Gastrocnemius medialis (tissue), 4 donors: ENCODE results near the gene PRELP. TPM values are rescaled to one million over a fixed set of nuclear protein-coding genes. Genes with fewer than 3 reads are reported as not detected.

Experiments
- ATAC-seq, 2 donors: fragments of 150-250 bp; one replicate each; pipeline ENCODE4 v1.9.1; 2016
- DNase-seq, 2 donors: peaks; one replicate each; pipeline ENCODE4 v3.0.0-alpha.2; 2019
- H3K27ac ChIP-seq, 4 donors: fragments of 200-600 bp; sonication (generic); 1 replicate in 1 of 4; 2 replicates in 3 of 4; pipeline ENCODE4 v1.5.1; 2016 to 2018; ENCODE audit warnings: mild to moderate bottlenecking in 2 of 4, moderate library complexity in 1 of 4
- H3K27me3 ChIP-seq, 3 donors: fragments of 200-600 bp; sonication (generic) in 2 of 3; 1 replicate in 1 of 3; 2 replicates in 2 of 3; pipeline versions ENCODE4 v1.5.1 to v1.6.0; 2016 to 2019; ENCODE audit warnings: mild to moderate bottlenecking in 1 of 3, moderate library complexity in 1 of 3
- H3K36me3 ChIP-seq, 2 donors: fragments of 200-600 bp; sonication (generic) in 1 of 2; one replicate each; pipeline ENCODE4 v1.5.1; 2017 to 2018
- H3K4me1 ChIP-seq, 2 donors: fragments of 200-600 bp; sonication (generic) in 1 of 2; one replicate each; pipeline ENCODE4 v1.5.1; 2016 to 2017; ENCODE audit warnings: mild to moderate bottlenecking in 2 of 2
- H3K4me3 ChIP-seq, 4 donors: fragments of 200-600 bp; sonication (generic) in 3 of 4; 1 replicate in 1 of 4; 2 replicates in 3 of 4; pipeline ENCODE4 v1.5.1; 2016 to 2019; ENCODE audit warnings: mild to moderate bottlenecking in 2 of 4
- H3K9me3 ChIP-seq, 3 donors: fragments of 200-600 bp; sonication (generic) in 2 of 3; 1 replicate in 1 of 3; 2 replicates in 2 of 3; pipeline ENCODE4 v1.5.1; 2016 to 2019
- POLR2A ChIP-seq, 2 donors: fragments of 450-650 bp; IDR thresholded peaks; one replicate each; pipeline ENCODE4 v1.6.1; 2017; ENCODE audit warnings: antibody characterized with exemption in 2 of 2, mild to moderate bottlenecking in 2 of 2, moderate library complexity in 2 of 2
- in situ Hi-C, 4 donors: fragments of 200-750 bp; cut with MboI; loops; one replicate each; pipeline versions ENCODE4 v1.15.0 to v1.8.0; 2017; ENCODE audit warnings: low sequenced_read_pairs in 4 of 4
- intact Hi-C: fragments of 100-400 bp; cut with DNase I; formaldehyde crosslinking; loops from one replicate; pipeline ENCODE4 v1.15.1; 2023; ENCODE audit warnings: low total_unique reads
- total RNA-seq, 4 donors: library from RNA; depleted of rRNA; stranded (reverse); fragments of >200 nt; gene quantifications; one replicate each; pipeline versions ENCODE4 v1.1.0 to v1.2.3, GENCODE V29; 2016
- TF ChIP-seq, protein P1 (sequence below), 5 experiments: fragments of 450-650 bp in 3 of 5; fragments of 200-600 bp in 2 of 5; sonication (generic) in 2 of 5; IDR thresholded peaks in 4 of 5; conservative IDR thresholded peaks in 1 of 5; 1 replicate in 4 of 5; 2 replicates in 1 of 5; pipeline ENCODE4 v1.5.1; 2016 to 2019; ENCODE audit warnings: antibody characterized with exemption in 5 of 5, mild to moderate bottlenecking in 3 of 5, moderate library complexity in 3 of 5

Gene PRELP
- total RNA-seq, result 10 to 100 TPM; 12.2 to 32.6 (median 16.9) TPM

DNA sequence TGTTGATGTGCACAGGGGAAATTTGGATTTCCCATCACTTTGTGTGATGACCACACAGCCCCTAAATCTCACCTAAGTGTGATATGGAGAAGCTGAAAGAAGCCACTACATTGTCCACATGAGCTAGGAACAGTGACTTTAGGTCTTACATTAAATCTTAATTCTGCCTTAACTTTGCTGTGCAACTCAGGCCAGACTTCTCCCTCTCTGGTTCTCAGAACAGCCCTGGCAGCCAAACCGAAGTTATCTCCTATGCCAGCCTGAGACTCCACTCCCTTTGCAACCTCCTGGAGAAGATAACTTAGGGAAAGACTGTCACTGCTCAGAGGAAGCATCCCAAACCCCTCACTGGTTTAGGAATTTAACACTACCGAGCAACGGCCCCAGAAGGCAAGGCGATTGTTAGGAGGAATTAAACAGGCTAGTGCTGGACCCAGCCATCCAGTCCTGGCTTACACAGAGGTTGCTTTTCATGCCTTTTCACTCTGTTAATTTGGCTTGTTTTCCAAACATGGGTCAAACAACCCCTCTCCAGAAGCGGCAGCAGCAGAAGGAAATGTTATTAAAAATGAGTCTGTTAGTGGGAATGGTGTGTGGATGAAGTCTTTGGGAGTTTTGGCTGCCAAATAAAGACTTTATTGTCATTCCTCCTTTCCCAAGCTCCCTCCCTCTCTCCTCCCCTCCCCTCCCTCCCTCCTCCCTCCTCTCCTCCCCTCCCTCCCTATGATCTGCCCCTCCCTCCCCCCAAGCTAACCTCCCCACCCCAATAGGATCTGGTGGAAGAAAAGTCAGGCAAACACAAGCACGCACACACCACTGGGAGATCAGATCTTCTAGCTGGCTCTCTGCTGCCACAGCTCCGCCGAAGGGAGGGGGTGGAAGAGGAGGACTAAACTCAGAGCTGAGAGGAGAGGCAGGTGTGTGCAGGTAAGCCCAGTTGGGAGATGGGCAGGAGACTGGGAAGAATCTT, at the start of gene PRELP:
Gene PRELP (plus strand): TSS at position 795 of the 970 bp plus-strand sequence. CDS start 7,379 bp downstream, outside the sequence.
- Histone ChIP-seq H3K27ac (peak within 1 kb of the TSS; percentile 67 to 77 (median 73)), H3K27me3 (no peaks in the 10 kb centered on the region), H3K9me3 (no peaks in the 10 kb centered on the region), H3K36me3 (no peaks in the 10 kb centered on the region), H3K4me3 (peak within 1 kb of the TSS; percentile 35 to 51 (median 42)), H3K4me1 (no peaks in the 10 kb centered on the region)
- DNase-seq (peak; percentile 56 to 67), ATAC-seq (peak; percentile 60 to 64)
- peak in 1 of 2 donors; percentile 50 for TF ChIP-seq POLR2A (IDR thresholded peaks at IDR 0.05)
- TF ChIP-seq, protein P1, sequence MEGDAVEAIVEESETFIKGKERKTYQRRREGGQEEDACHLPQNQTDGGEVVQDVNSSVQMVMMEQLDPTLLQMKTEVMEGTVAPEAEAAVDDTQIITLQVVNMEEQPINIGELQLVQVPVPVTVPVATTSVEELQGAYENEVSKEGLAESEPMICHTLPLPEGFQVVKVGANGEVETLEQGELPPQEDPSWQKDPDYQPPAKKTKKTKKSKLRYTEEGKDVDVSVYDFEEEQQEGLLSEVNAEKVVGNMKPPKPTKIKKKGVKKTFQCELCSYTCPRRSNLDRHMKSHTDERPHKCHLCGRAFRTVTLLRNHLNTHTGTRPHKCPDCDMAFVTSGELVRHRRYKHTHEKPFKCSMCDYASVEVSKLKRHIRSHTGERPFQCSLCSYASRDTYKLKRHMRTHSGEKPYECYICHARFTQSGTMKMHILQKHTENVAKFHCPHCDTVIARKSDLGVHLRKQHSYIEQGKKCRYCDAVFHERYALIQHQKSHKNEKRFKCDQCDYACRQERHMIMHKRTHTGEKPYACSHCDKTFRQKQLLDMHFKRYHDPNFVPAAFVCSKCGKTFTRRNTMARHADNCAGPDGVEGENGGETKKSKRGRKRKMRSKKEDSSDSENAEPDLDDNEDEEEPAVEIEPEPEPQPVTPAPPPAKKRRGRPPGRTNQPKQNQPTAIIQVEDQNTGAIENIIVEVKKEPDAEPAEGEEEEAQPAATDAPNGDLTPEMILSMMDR (IDR thresholded peaks at IDR 0.05 in 4 of 5, conservative IDR thresholded peaks at IDR 0.05 in 1 of 5), result no peak
- intact Hi-C loops (no loop called here), in situ Hi-C loops (loop anchor here in 1 of 4 donors (10.0 kb wide), 1 partner anchor 110 kb away; no protein-coding TSS in a partner anchor)

DNA sequence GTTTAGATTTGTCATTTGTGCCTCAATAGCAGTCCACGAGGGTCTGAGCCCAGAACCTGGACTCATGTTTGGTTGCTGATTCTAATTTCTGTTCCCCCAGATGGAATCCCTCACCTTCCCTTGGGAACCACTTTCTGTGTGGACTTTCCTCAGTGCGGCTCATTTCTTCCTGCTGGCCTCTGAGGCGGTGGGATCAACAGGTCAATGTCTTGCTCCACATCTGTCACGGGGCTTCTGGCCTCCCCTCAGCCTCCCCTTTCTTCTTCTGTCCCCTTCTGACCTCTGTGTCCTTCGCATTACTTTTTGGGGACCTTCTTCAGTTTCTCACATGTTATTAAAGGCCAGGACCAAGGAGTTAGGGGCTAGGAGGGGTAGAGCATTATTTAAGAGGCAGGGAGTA, 49.2 kb upstream of the PRELP start:
- in situ Hi-C loops, result no loop called here
- Histone ChIP-seq H3K9me3 (no peaks in the 10 kb centered on the region), H3K4me1 (no peaks in the 10 kb centered on the region), H3K36me3 (no peaks in the 10 kb centered on the region), H3K27ac (no peak overlapping the region), H3K4me3 (no peak overlapping the region), H3K27me3 (peaks cover 0 to 2% (median 0%) of the 10 kb centered on the region in 3 donors)
- no peak for ATAC-seq
- DNase-seq, result no peak
- TF ChIP-seq, protein P1 (IDR thresholded peaks at IDR 0.05 in 4 of 5, conservative IDR thresholded peaks at IDR 0.05 in 1 of 5), result no peak
- TF ChIP-seq POLR2A (IDR thresholded peaks at IDR 0.05), result no peak
- intact Hi-C loops, result no loop called here

DNA sequence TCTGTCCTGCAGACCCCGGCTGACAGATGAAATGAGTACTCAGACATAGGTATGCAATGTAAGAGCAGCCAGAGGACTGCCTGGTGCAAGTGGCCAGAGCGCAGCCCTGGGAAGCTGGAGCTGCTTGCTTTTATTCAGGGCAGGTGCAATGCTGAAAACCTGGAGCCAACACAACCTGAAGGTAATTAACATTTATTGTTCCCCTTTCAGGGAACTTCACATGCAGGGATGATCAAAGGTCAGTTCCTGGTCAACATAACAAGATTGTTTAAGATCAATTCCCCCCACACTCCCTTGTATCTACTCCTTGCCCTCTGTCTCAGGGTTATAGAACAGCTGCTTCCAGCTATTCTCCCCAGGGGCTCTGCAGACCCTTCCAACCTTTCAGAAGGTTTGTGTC, 48.7 kb upstream of the PRELP start:
- ATAC-seq, result no peak
- H3K36me3 ChIP-seq, result no peaks in the 10 kb centered on the region
- H3K9me3 ChIP-seq, result no peaks in the 10 kb centered on the region
- no peak overlapping the region for H3K4me3 ChIP-seq
- no peaks in the 10 kb centered on the region for H3K4me1 ChIP-seq
- no peak overlapping the region for H3K27ac ChIP-seq
- intact Hi-C loops (no loop called here), in situ Hi-C loops (no loop called here)
- peaks cover 0 to 2% (median 0%) of the 10 kb centered on the region in 3 donors for H3K27me3 ChIP-seq
- TF ChIP-seq, protein P1 (IDR thresholded peaks at IDR 0.05 in 4 of 5, conservative IDR thresholded peaks at IDR 0.05 in 1 of 5), result no peak
- DNase-seq, result no peak

DNA sequence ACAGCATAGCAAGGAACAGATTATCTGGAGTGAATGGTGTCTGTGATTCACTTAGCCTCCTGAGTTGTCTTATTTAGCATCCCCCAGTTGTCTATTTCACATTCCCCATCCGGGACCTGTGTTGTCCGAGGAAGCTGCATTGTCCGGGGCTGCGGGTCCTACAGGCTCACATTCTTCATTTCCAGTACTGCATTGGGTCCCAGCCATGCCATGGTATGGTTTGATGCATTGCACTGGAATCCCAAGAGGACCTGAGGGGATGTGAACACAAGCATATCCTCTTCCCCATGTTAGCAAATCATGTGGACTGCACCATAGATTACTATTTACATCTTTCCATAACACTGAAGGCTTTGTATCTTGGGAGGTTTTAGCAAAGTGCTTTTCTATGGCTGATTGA, 48.2 kb upstream of the PRELP start:
- DNase-seq (no peak), ATAC-seq (no peak)
- no peak for TF ChIP-seq POLR2A (IDR thresholded peaks at IDR 0.05)
- TF ChIP-seq, protein P1 (IDR thresholded peaks at IDR 0.05 in 4 of 5, conservative IDR thresholded peaks at IDR 0.05 in 1 of 5), result no peak
- Histone ChIP-seq H3K9me3 (no peaks in the 10 kb centered on the region), H3K36me3 (no peaks in the 10 kb centered on the region), H3K27ac (no peak overlapping the region), H3K27me3 (peaks cover 0 to 2% (median 0%) of the 10 kb centered on the region in 3 donors), H3K4me1 (no peaks in the 10 kb centered on the region), H3K4me3 (no peak overlapping the region)
- in situ Hi-C loops, result no loop called here
- intact Hi-C loops, result no loop called here
